OCI-LY1 (cell line): ENCODE measurements around the gene MARK2.

ENCODE experiments used
- CTCF ChIP-seq: fragments of 200-600 bp; sonication (generic), shearing (Covaris generic); IDR thresholded peaks from 2 replicates; pipeline ENCODE4 v1.5.1; 2017; ENCODE audit warnings: mild to moderate bottlenecking, antibody characterized with exemption, low read length, moderate library complexity, mixed read lengths
- EZH2 ChIP-seq: fragments of 200-600 bp; sonication (generic), shearing (Covaris generic); IDR thresholded peaks from 2 replicates; pipeline ENCODE4 v1.8.0; 2017; ENCODE audit warnings: borderline replicate concordance, mixed run types, mild to moderate bottlenecking, antibody characterized with exemption, low read length, moderate library complexity, mixed read lengths

DNA sequence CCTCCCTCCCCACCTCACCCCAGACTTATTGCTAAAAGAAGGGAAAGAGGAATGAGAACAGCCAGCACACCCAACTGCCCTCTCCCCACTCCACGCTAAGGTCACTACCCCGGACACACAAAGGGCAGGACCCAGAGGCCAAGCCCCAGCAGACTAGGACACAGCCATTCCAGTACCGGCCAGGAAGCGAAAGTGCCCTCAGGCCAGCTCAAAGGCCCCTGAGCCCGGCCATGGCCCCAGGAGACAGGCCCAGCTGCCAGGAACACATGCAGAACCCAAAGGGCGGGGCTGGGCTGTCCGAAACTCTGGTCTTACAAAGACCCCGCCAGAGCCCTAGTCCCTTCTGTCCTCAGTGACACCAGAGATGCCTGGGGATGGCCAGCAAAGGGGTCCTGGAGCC lies 72.5 kb downstream of the MARK2 start:
- no peak for TF ChIP-seq CTCF
- no peak for TF ChIP-seq EZH2
